HG03280 (cell line): ENCODE results near the gene SFTPA2.
A peak's percentile ranks its signal among the peaks of the same experiment; 100 is the strongest.
"Not testable (repeated sequence)": the region's sequence is repeated elsewhere in the genome, so short reads cannot be mapped to it uniquely, and the experiment has no call there.

ENCODE experiments used
- ATAC-seq: cut with Tn5 transposase; IDR thresholded peaks from one replicate; pipeline ENCODE4 v1.9.1; 2021; ENCODE audit warnings: mild to moderate bottlenecking, moderate library complexity; ENCODE audit not compliant: unreplicated experiment

The SFTPA2 gene

DNA sequence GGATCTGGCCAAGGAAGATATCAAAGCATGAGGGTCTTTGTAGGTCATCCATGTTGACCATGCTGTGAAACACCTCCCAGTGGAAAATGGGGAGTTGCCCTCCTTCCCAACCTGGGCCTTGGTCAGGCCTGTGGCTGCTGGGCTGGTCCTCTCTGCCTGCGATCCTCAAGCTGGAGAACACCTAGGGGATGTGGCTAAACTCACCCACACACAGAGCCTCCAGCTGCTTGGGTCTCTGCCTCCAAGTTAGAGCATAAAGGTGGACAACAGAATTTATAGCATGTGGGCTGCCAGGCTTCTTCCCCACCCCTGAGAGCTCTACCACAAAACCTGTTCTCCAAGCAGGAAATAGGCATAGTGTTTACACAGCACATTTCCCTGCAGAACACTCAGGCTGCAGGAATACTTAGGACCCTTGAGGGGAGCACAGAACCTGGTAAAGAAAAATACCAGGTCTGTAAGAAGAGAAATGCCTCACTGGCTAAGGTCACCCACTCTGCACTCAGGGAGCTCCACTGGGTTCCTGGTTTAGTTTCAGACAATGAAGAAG is at the start of gene SFTPA2:
Gene SFTPA2, minus strand, starts transcription at position 248 of the 550 bp plus-strand sequence. CDS start 924 bp downstream, outside the sequence.
- no peak for ATAC-seq

DNA sequence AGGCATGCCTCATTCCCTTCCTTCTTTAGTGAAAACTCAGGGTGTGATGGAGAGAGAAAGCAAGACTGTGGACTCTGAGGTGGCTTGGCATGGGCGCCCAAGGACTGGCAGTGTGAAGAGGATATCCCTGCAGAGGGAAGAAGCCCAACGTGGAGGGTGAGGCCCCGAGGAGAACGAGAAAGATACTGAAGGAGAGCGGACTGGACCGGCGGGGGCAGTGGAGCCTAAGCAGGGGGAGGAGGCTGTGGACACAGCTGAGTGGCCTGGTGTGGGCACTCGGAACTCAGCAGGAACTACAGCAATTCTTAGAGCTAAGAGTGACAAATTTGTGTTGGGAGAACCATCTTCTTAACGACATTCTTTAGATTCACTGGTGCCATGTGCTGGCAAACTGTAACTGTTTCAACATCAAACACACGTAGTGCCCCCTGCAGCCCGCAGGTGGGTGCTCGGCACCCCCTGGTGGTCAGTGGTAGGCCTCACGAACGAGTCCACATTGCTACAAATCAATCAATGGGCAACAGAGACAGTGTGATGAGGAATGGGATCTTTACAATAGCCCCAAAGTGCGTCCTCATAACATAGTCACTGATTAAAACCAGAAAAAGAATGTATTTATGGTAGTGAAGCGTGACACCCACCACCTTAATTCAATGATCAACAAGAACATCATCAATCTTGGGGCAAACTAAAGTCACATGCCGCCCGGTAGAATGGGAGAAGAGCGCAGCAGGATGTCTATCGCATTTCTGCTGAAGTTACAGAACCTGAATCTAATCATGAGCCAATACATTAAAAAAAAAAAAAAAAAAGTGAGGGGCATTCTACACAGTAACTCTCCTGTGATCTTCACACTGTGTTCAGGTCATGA is 48.5 kb upstream of the SFTPA2 start:
- no peak for ATAC-seq

DNA sequence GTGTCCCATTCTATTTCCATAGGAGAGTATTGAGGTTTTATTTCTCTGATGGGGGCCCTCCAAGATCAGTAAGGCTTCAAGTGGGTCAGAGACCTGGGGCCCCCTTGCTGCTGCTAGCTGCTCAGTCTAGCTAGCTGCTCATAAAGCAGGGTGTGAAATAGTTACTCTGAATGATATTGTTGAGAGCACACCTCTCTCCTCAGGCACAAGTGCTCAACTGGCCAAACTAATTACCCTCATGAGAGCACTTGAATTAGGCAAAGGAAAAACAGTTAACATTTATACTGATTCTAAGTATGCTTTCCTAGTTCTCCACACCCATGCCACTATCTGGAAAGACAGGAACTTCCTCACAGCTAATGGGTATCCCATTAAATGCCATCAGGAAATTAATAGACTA is 45.1 kb upstream of the SFTPA2 start:
- no peak for ATAC-seq

DNA sequence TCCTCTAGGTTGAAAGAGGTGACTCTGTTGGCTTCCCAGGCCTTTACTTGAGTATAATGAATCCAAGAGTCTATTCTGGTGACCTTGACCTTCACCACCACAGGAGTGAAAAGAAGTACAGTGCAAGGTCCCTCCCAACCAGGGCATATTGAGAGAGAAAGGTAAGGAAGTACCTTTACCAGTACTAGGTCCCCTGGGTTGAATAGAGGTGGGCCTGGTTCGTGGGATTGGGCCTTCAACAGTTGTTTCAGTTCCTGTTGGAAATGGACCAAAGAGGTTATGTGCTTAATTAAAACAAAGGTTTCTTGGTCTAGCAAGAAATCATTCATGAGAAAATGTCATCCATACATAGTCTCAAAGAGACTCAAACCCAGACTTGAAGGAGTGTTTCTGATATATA is 44.1 kb upstream of the SFTPA2 start:
- no peak for ATAC-seq

DNA sequence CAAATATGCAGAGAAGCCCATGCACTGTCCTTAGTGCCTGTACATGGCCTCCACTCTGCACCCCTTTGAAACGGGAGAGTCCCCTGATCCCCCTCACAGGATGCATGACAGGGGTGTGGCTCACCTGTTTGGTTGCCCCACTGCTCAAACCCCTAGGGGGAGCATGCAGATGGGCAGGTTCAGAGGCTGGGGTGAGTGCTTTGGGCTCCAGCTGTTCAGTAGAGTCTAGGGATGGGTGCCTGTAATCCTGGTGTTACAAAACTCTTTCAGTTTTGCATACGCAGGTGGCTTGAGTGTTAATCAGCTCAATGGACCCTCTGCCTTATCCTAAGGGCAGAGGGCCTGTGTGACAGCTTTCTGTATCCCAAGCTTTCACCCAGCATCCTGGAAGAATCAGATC is 42.7 kb upstream of the SFTPA2 start:
- ATAC-seq, result no peak

DNA sequence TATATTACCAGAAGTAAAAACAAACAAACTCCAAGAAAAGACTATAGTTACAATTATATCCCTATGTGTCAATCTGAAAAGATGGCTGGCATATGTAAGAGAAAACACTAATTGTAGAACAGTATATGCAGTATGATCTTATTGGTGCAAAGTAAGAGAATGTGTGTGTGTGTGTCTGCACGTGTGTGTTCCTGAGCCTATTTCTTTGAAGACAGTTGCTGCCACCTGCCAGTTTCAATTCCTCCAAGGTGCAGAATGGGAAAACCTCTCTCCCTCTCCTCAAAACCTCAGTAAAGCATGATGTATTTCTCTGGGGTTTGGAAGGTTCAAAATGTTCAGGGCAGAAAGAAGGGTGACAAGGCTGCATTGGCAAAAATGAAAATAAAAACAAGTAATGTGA is 41.7 kb upstream of the SFTPA2 start:
- ATAC-seq, result no peak

DNA sequence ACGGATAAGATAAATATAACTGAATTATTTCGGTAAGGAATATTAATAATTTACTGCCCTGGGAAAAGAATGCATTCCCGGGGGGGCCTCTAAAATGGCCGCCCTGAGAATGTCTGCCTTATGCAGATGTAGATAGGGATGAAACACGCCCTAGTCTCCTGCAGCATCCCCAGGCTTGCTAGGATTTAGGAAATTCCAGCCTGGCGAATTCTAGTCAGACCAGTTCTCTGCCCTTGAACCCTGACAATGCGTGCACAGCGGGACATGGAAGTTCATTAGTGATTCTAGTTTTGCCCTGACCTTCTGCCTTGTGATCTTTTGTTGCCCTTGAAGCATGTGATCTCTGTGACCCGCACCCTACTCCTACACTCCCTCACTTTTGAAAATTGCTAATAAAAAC is 39.4 kb upstream of the SFTPA2 start:
- not testable (repeated sequence) for ATAC-seq

DNA sequence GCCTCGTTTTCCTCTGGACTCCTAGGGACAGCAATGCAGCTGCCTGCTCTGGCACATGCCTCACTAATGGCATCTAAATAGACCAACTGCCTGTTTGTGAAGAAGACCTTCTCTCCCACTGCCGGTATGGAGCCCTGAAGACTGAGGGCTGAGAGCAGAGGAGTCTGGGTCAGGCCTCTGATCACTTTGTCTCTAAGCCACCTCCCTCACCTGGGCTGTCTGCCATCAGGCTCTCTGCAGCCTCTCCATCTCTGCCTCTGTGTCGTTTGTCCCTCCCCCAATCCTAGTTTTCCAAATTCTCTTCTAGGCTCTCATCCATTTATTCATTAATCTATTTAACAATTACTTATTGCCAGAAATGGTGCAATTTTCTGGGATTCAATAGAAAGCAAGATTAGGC is 35.3 kb upstream of the SFTPA2 start:
- no peak for ATAC-seq

DNA sequence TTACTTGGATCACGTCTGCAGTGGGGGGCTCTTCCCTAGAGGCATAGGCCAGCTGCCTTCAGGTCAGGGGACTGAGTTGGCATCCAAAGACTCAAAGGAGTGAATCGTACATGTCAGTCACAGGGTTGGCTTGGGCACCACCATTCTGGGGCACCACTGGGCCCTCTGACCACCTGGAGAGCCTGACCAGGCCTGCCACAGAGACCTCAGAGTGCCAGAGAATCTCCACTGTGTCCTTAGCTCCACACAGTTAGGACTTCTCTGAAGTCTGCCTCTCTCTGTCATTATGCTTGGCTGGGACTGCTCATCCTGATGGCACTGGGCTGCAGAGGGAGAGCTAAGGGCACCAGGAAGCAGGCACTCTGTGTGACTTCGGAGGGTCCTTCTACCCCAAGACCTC is 34.4 kb upstream of the SFTPA2 start:
- not testable (repeated sequence) for ATAC-seq

DNA sequence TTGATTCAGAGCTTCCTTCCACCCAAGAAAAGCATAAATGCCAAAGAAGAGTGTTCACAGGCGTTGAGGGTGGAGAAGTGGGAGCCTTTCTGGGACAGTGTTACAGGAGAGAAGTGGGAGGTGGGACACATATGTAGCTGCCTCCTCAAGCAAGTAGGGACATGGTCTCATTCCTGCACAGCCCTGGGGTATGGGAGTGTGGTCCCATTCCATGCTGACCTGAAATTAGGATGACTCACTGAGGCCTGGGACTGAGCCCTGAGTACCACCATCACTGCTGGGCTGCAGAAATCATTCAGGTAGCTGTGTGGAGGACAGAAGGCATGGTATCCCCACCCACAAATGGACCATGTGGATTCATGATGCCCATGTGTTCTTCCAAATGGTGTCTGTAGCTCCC is 33.2 kb upstream of the SFTPA2 start:
- ATAC-seq, result no peak

DNA sequence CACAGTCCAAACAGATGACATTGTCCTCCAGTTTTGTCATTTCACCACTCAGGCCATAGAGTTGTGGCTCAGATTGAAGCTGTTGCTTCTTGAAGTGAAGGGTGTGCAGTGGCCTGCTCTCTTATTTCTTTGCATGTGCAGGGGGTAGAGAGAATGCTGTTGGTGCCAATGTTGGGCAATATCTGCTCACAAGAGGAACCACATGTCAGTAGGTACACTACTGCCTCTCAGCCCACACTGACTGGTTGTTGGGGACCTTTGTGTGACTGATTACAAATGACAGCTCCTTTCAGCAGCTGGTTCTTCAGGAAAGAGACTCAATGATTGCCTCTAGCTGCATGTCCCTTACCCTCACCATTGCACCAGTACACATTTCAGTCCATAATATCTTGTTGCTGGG is 28.6 kb upstream of the SFTPA2 start:
- no peak for ATAC-seq

DNA sequence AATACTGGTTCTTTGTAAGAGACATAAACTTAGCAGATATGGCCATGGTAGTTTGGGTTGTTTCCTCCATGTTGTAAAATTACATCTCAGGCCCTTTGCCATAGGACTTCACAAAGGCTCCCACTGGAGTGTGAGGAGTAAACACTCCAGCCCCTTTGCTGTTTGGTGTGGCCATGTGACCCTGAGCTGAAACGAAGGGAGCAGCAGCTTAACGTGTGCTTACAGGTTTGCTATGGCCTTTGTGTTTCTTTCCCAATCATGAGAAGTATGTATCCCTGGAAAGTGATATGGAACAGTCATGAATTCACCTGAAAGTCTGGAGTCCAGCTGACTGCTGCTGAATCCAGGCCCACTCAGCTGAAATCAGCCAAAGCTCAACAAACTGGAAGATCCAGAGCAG is 26.7 kb upstream of the SFTPA2 start:
- no peak for ATAC-seq

DNA sequence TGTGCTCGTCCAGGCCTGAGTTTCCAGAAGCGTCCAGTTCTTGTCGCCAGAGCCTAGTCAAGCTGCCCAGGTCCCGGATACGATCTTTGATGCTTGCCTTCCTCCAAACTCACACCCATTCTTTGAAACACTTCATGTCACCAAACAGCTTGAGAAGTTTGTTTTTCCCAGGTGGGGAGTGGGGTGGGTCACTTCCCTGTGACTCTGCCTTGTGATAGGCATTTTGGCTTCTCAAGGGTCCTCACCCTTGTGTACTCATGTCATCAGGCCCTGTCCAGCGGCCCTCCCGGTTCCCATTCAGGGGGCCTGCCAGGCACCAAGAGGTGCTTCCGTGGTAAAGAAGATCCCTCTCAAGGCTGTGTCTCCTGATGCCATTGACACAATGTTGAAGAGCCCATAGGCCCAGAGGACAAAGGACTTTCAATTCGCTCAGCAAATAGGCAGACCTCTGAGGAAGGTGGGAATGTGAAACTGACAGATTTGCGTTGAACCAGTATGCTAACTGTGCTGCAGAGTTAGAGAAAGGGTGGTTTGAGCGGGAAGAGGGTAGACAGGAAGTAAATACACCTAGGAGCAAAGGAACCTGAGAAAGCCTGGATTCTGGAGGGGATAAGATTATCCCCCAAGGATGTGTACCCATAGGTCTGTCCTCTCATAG is 25.8 kb upstream of the SFTPA2 start:
- ATAC-seq, result no peak

DNA sequence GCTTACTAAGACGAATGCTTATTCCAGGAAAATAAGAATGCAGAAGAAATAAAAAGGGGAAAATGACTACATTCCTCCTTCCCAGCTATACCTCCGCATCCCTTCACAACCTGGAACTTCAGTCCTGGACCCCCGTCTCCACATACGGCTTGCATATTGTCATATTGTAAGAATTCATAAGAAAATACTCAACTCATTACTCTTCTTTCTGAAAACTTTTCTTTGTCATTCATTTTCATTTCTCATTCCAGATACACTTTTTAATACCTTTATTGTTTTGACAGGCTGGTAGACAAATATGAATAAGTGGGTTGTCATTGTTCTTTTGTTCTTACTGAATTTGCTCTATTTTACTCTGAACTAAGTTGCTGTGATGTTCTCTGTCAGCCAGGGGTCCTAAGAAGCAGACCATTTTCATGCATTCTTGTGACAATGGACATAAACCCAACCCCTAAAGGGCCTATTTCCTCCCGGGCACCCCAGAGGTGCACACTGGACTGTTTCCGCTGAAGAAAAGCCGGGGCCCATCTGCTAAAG is 23.3 kb upstream of the SFTPA2 start:
- no peak for ATAC-seq

DNA sequence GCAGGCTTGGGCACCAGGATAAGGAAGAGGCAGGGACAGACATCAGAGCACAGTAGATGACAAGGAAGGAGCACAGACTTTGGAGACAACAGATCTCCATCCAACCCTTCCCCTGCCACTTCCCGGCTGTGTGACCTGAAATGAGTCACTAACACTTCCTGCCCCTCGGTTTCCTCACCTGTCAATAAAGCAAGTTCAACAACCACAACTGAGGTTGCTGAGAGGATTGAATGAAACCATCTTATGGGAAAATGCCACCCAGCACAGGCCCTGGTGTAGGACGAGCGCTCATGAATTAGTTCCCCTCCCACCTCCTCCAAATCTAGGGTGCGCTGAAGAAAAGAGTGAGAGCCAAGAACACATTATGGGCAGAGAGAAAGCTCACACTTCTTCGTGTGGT is 22.7 kb upstream of the SFTPA2 start:
- ATAC-seq, result not testable (repeated sequence)

DNA sequence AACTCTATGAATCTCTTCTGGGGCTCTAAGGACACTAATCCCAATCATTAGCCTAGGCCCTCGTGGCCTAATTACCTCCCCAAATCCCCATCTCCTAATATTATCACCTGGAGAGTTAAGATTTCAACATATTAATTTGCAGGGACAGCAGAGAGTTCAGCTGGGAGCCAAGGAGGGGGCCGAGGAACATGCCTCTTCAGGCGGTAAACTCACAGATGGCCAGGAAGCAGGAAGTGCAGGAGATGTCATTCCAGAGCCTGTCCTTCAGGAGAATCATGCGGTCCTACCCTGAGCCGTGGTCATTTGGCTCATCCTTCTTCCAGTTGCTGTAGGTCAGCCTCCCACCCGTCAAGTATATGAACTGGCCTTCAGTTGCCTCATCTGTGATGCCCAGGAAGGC is 21.9 kb upstream of the SFTPA2 start:
- ATAC-seq, result no peak

DNA sequence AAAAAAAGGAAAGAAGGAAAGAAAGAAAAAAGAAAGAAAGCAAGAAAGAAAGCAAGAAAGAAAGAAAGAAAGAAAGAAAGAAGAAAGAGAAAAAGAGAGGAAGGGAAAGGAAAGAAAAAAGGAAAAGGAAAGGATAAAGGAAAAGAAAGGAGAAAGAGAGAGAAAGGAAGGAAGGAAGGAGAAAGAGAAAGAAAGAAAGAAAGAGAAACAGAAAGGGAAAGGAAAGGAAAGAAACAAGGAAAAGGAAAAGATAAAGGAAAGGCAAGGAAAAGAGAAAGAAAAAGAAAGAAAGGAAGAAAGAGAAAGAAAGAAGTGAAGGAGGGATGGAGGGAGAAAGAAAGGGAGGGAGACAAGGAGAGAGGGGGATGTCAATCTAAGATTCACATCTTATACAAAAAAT is 20.8 kb upstream of the SFTPA2 start:
- no peak for ATAC-seq

DNA sequence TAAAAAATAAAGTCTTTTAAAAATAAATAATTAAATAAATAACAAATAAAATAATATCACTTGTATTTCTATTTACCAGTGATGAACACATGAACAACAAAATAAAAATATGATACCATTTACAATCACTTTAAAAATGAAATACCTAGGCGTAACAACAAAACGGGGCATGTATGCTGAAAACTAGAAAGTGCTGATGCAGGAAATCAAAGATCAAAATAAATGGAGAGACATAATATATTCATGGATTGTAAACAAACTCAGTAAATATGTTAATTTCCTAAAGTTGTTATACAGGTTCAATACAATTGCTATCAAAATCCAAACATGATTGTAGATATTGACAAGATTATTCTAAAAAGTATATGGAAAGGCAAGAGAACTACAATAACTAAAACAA is 19.2 kb upstream of the SFTPA2 start:
- no peak for ATAC-seq

DNA sequence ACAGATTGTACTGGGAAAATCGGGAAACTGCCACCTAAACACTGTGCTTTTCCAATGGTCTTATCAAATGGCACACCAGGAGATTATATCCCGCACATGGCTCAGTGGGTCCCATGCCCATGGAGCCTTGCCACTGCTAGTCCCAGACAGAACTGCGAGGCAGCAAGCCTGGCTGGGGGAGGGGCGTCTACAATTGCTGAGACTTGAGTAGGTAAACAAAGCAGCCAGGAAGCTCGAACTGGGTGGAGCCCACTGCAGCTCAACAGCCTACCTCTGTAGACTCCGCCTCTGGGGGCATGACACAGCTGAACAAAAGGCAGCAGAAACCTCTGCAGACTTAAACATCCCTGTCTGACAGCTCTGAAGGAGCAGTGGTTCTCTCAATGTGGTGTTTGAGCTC is 10.4 kb upstream of the SFTPA2 start:
- not testable (repeated sequence) for ATAC-seq

DNA sequence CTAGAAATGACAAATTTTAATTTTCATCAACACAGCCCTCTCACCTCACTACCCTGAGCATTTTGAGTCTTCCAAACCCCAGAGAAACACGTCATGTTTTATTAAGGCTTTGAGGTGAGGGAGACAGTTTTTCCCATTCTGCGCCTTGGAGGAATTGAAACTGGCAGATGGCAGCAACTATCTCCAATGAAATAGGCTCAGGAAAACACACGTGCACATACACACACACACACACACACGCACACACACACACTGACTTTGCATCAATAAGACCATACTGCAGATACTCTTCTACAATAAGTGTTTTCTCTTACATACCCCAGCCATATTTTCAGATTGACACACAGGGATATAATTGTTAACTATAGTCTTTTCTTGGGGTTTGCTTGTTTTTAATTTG is 3.2 kb upstream of the SFTPA2 start:
- ATAC-seq, result no peak

DNA sequence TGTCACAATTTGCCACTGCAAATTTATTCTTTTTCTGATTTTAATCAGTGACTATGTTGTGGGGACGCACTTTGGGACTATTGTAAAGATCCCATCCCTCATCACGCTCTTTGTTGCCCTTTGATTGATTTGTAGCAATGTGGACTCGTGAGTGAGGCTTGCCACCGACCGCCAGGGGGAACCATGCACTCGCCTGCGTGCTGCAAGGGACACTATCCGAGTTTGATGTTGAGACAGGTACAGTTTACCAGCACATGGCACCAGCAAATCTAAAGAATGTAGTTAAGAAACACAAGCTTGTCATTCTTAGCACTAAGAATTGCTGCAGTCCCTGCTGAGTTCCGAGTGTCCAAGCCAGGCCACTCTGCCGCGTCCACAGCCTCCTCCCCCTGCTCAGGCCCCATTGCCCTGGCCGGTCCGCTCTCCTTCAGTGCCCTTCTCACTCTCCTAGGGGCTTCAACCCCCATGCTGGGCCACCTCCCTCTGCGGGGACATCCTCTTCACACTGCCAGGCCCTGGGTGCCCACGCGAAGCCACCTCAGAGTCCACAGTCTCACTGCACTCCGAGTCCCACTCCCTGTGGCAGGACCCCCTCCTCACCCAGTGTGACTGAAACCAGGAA is 2.0 kb upstream of the SFTPA2 start:
- peak; percentile 80 for ATAC-seq
